ENCODE measurements around the gene SLC25A6. TPM values are rescaled to one million over a fixed set of nuclear protein-coding genes. Genes with fewer than 3 reads are reported as not detected.

SLC25A6 gene
- total RNA-seq: 100 to 1,000 TPM; 238 to 341 (median 270) TPM
- 100 to 1,000 TPM; 467 to 597 TPM for polyA plus RNA-seq
- 294 reads per million, percentile 96 among the genes with 10 or more reads in this experiment for total RNA-seq

GRCh38 chrX:1391707-1392375 lies at the start of gene SLC25A6:
Gene SLC25A6, minus strand, starts transcription at chrX:1392113. Its CDS starts 104 bp downstream, at chrX:1392009.
- no peaks in the 10 kb centered on the region for H3K9me3 ChIP-seq (ENCODE audit: control insufficient read depth in 2 of 3, low read length in 3 of 3)
- H3K4me1 Mint-ChIP-seq: peaks cover 35 to 71% (median 52%) of the 10 kb centered on the region in 7 donors
- intact Hi-C loops (cut with micrococcal nuclease): loop anchor here (1.0 to 5.0 kb wide), 18 partner anchors 55 to 1299 kb away; partner anchors contain the start of genes AKAP17A (in 2 of the 2), GTPBP6 (in 2 of the 2), P2RY8 (in 2 of the 2) and CD99 (in 1 of the 2)
- ChIA-PET POLR2A (no interaction called here), CTCF (no interaction called here)
- H3K4me1 ChIP-seq (ENCODE audit: control insufficient read depth in 2 of 2, insufficient read depth in 2 of 2, low read length in 2 of 2): peaks cover 25 to 33% of the 10 kb centered on the region in 2 donors
- DNase-seq (peak; percentile 97 to 100 (median 100)), ATAC-seq (peak; percentile 96)
- peaks cover 22 to 50% (median 32%) of the 10 kb centered on the region in 3 experiments for H3K36me3 ChIP-seq (ENCODE audit: control insufficient read depth in 2 of 3, insufficient read depth in 3 of 3, low read length in 3 of 3)
- H3K4me3 Mint-ChIP-seq: peak within 1 kb of the TSS; percentile 78 to 95 (median 92)
- no peaks in the 10 kb centered on the region for H3K9me3 Mint-ChIP-seq
- peak within 1 kb of the TSS; percentile 84 to 98 (median 91) for H3K27ac Mint-ChIP-seq
- peak within 1 kb of the TSS; percentile 97 for H3K27ac ChIP-seq (ENCODE audit: low read depth, low read length)
- H3K27me3 Mint-ChIP-seq: no peaks in the 10 kb centered on the region
- H3K27me3 ChIP-seq (ENCODE audit: control insufficient read depth in 2 of 2, insufficient read depth in 2 of 2, low read length in 2 of 2): no peaks in the 10 kb centered on the region
- H3K4me3 ChIP-seq (ENCODE audit: low read length): peak within 1 kb of the TSS; percentile 94
- peaks cover 0 to 42% (median 24%) of the 10 kb centered on the region in 5 donors for H3K36me3 Mint-ChIP-seq

DNA sequence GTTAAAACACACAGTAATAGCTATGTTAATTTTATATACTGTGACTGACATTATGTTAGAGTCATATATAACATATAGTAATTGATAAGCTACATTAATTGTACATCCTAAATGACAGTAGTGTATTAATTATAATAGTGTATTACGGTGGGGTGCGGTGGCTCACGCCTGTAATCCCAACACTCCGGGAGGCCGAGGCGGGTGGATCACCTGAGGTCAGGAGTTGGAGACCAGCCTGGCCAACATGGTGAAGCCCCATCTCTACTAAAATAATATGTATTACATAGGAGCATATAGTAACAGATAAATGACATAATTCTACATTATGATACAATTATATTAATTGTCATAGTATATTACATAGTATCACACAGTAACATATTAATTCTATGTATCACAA lies 48.6 kb upstream of the SLC25A6 start:
- DNase-seq (no peak), ATAC-seq (no peak)
- Histone ChIP-seq H3K4me1 (ENCODE audit: control insufficient read depth in 2 of 2, insufficient read depth in 2 of 2, low read length in 2 of 2) (no peaks in the 10 kb centered on the region), H3K27ac (ENCODE audit: low read depth, low read length) (no peak overlapping the region), H3K4me3 (ENCODE audit: low read length) (no peak overlapping the region), H3K36me3 (ENCODE audit: control insufficient read depth in 2 of 3, insufficient read depth in 3 of 3, low read length in 3 of 3) (peaks cover 0 to 55% (median 3%) of the 10 kb centered on the region in 3 experiments), H3K27me3 (ENCODE audit: control insufficient read depth in 2 of 2, insufficient read depth in 2 of 2, low read length in 2 of 2) (no peaks in the 10 kb centered on the region), H3K9me3 (ENCODE audit: control insufficient read depth in 2 of 3, low read length in 3 of 3) (peaks cover 0 to 9% (median 0%) of the 10 kb centered on the region in 3 experiments)
- H3K4me1 Mint-ChIP-seq: peaks cover 0 to 8% (median 2%) of the 10 kb centered on the region in 7 donors
- intact Hi-C loops (cut with micrococcal nuclease): no loop called here
- ChIA-PET POLR2A (no interaction called here), CTCF (no interaction called here)
- H3K36me3 Mint-ChIP-seq: peaks cover 27 to 78% (median 60%) of the 10 kb centered on the region in 5 donors
- H3K27ac Mint-ChIP-seq: no peak overlapping the region
- peaks cover 7 to 51% (median 13%) of the 10 kb centered on the region in 11 donors for H3K9me3 Mint-ChIP-seq
- H3K4me3 Mint-ChIP-seq: no peak overlapping the region
- H3K27me3 Mint-ChIP-seq: no peaks in the 10 kb centered on the region

DNA sequence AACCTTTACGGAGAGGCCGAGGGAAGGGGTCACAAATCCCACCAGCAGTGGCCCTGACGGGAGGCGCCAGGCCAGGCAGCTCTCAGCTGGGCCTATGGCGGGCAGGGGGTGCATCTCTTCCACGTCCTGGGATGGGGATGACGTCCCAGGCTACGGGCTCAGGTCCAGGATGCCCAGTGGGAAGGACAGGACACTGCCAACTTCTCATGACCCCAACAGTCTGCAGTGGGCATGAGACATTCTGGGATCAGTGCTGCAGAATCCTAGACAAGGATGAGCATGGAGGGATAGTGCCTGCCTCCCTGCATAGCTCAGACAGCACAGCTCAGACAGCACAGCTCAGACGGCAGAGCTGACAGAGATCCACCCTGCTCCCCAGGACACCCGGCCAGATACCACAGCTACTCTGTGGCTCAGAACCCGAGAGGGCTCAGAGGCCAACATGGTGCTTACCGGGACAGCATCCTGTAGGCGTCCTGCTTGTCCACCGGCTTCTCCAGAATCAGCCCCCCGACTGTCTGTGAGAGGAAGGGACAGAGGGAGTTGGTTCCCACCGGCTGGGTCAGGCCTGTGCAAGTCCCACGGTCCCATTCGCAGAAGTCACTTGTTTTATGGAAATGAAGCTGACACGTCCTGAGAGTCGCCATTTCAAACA lies 43.5 kb upstream of the SLC25A6 start:
- ChIA-PET CTCF (no interaction called here), POLR2A (no interaction called here)
- intact Hi-C loops (cut with micrococcal nuclease): no loop called here
- no peaks in the 10 kb centered on the region for H3K9me3 ChIP-seq (ENCODE audit: control insufficient read depth in 2 of 3, low read length in 3 of 3)
- peaks cover 0 to 53% (median 3%) of the 10 kb centered on the region in 3 experiments for H3K36me3 ChIP-seq (ENCODE audit: control insufficient read depth in 2 of 3, insufficient read depth in 3 of 3, low read length in 3 of 3)
- peaks cover 16 to 54% (median 39%) of the 10 kb centered on the region in 5 donors for H3K36me3 Mint-ChIP-seq
- H3K27me3 Mint-ChIP-seq: no peaks in the 10 kb centered on the region
- H3K4me1 ChIP-seq (ENCODE audit: control insufficient read depth in 2 of 2, insufficient read depth in 2 of 2, low read length in 2 of 2): no peaks in the 10 kb centered on the region
- DNase-seq (no peak), ATAC-seq (peak; percentile 17)
- no peaks in the 10 kb centered on the region for H3K27me3 ChIP-seq (ENCODE audit: control insufficient read depth in 2 of 2, insufficient read depth in 2 of 2, low read length in 2 of 2)
- H3K27ac ChIP-seq (ENCODE audit: low read depth, low read length): no peak overlapping the region
- H3K4me3 ChIP-seq (ENCODE audit: low read length): no peak overlapping the region
- no peak overlapping the region for H3K4me3 Mint-ChIP-seq
- peak overlapping the region in 1 of 9 donors; percentile 23 for H3K27ac Mint-ChIP-seq
- peaks cover 0 to 18% (median 1%) of the 10 kb centered on the region in 11 donors for H3K9me3 Mint-ChIP-seq
- H3K4me1 Mint-ChIP-seq: no peaks in the 10 kb centered on the region

DNA sequence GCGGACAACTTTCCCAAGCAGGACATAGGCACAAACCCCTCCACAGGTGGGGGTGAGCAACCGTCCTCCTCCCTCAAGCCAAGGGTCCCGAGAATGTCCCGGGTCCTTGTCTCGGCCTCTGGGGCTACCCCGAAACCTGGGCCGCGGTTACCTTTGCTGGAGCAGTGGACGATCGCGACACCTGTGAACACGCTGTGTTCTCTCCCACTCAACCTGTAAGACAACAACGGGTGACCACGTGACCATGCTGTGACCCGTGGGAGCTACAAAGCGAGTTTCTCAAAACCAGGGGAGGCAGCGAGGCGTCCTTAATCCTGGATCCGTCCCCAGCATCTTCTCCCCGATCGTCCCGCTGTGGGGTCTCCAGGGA lies 42.9 kb upstream of the SLC25A6 start:
- peaks cover 16 to 55% (median 40%) of the 10 kb centered on the region in 5 donors for H3K36me3 Mint-ChIP-seq
- no peaks in the 10 kb centered on the region for H3K4me1 Mint-ChIP-seq
- DNase-seq: no peak
- H3K27ac Mint-ChIP-seq: no peak overlapping the region
- H3K27me3 Mint-ChIP-seq: no peaks in the 10 kb centered on the region
- Histone ChIP-seq H3K4me1 (ENCODE audit: control insufficient read depth in 2 of 2, insufficient read depth in 2 of 2, low read length in 2 of 2) (no peaks in the 10 kb centered on the region), H3K27me3 (ENCODE audit: control insufficient read depth in 2 of 2, insufficient read depth in 2 of 2, low read length in 2 of 2) (no peaks in the 10 kb centered on the region), H3K27ac (ENCODE audit: low read depth, low read length) (no peak overlapping the region), H3K4me3 (ENCODE audit: low read length) (no peak overlapping the region), H3K36me3 (ENCODE audit: control insufficient read depth in 2 of 3, insufficient read depth in 3 of 3, low read length in 3 of 3) (peaks cover 0 to 55% (median 3%) of the 10 kb centered on the region in 3 experiments), H3K9me3 (ENCODE audit: control insufficient read depth in 2 of 3, low read length in 3 of 3) (no peaks in the 10 kb centered on the region)
- no peak overlapping the region for H3K4me3 Mint-ChIP-seq
- ATAC-seq: no peak
- peaks cover 0 to 18% (median 0%) of the 10 kb centered on the region in 11 donors for H3K9me3 Mint-ChIP-seq
- ChIA-PET CTCF (no interaction called here), POLR2A (no interaction called here)
- intact Hi-C loops (cut with micrococcal nuclease): no loop called here

- intact Hi-C loops (cut with micrococcal nuclease): no loop called here
- ChIA-PET CTCF (no interaction called here), POLR2A (no interaction called here)
- Histone ChIP-seq H3K4me1 (ENCODE audit: control insufficient read depth in 2 of 2, insufficient read depth in 2 of 2, low read length in 2 of 2) (no peaks in the 10 kb centered on the region), H3K27ac (ENCODE audit: low read depth, low read length) (no peak overlapping the region), H3K27me3 (ENCODE audit: control insufficient read depth in 2 of 2, insufficient read depth in 2 of 2, low read length in 2 of 2) (no peaks in the 10 kb centered on the region), H3K4me3 (ENCODE audit: low read length) (no peak overlapping the region), H3K36me3 (ENCODE audit: control insufficient read depth in 2 of 3, insufficient read depth in 3 of 3, low read length in 3 of 3) (peaks cover 0 to 45% (median 3%) of the 10 kb centered on the region in 3 experiments), H3K9me3 (ENCODE audit: control insufficient read depth in 2 of 3, low read length in 3 of 3) (no peaks in the 10 kb centered on the region)
- ATAC-seq (no peak), DNase-seq (no peak)
- Mint-ChIP-seq H3K9me3 (peaks cover 0 to 16% (median 0%) of the 10 kb centered on the region in 11 donors), H3K36me3 (peaks cover 12 to 44% (median 36%) of the 10 kb centered on the region in 5 donors), H3K27ac (no peak overlapping the region), H3K4me3 (no peak overlapping the region), H3K27me3 (no peaks in the 10 kb centered on the region), H3K4me1 (no peaks in the 10 kb centered on the region)
Observed at GRCh38 chrX:1433646-1434357, 41.9 kb upstream of the SLC25A6 start.

DNA sequence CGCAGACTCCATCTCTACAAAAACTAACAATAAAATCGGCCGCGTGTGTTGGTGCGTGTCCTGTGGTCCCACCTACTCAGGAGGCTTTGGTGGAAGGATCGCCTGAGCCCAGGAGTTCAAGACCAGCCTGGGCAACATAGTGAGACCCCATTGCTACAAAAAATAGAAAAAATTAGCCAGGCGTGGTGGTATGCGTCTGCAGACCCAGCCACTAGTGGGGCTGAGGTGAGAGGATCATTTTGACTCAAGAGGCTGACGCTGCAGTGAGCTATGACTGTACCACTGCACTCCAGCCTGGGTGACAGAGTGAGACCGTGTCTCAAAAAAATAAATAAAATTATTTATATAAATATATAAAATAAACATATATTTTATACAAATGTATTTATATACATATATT lies 38.5 kb upstream of the SLC25A6 start:
- DNase-seq: no peak
- ATAC-seq: no peak
- POLR2A ChIA-PET: no interaction called here

More for the DNA sequence above, 38.5 kb upstream of the SLC25A6 start:
- H3K27ac ChIP-seq (ENCODE audit: low read depth, low read length): no peak overlapping the region
- Mint-ChIP-seq H3K4me1 (peaks cover 0 to 7% (median 0%) of the 10 kb centered on the region in 7 donors), H3K9me3 (no peaks in the 10 kb centered on the region), H3K27me3 (no peaks in the 10 kb centered on the region), H3K27ac (no peak overlapping the region), H3K4me3 (no peak overlapping the region), H3K36me3 (peaks cover 0 to 26% (median 19%) of the 10 kb centered on the region in 5 donors)
- no peaks in the 10 kb centered on the region for H3K9me3 ChIP-seq (ENCODE audit: control insufficient read depth in 2 of 3, low read length in 3 of 3)
- H3K36me3 ChIP-seq (ENCODE audit: control insufficient read depth in 2 of 3, insufficient read depth in 3 of 3, low read length in 3 of 3): peaks cover 0 to 37% (median 9%) of the 10 kb centered on the region in 3 experiments
- H3K4me3 ChIP-seq (ENCODE audit: low read length): no peak overlapping the region
- H3K4me1 ChIP-seq (ENCODE audit: control insufficient read depth in 2 of 2, insufficient read depth in 2 of 2, low read length in 2 of 2): no peaks in the 10 kb centered on the region
- intact Hi-C loops (cut with micrococcal nuclease): no loop called here
- CTCF ChIA-PET: no interaction called here
- no peaks in the 10 kb centered on the region for H3K27me3 ChIP-seq (ENCODE audit: control insufficient read depth in 2 of 2, insufficient read depth in 2 of 2, low read length in 2 of 2)
